LoVo (cell line): ENCODE data around the gene FOCAD.

Experiments
- DNase-seq: peaks from one replicate; pipeline ENCODE4 v3.0.0-alpha.2; 2016; ENCODE audit warnings: low spot score

The FOCAD gene

DNA sequence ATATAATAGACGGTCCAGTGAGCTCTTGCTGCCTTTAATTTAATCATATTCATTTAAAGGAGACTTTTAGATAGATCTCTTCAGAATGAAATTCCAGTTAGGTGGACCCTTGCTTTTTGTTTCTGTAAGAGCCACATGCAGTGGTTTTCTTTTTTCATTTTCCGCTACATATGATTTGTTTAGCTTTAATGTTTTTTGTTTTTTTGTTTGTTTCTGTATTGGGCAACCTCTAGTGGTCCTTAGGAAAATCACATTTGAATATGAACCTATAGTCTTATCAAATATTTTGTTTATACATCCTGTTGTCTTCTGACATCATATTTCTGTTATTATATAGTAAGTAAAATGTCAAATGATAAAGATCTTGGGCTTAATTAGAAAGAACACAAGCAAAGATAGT lies 196.6 kb downstream of the FOCAD start:
- no peak for DNase-seq

DNA sequence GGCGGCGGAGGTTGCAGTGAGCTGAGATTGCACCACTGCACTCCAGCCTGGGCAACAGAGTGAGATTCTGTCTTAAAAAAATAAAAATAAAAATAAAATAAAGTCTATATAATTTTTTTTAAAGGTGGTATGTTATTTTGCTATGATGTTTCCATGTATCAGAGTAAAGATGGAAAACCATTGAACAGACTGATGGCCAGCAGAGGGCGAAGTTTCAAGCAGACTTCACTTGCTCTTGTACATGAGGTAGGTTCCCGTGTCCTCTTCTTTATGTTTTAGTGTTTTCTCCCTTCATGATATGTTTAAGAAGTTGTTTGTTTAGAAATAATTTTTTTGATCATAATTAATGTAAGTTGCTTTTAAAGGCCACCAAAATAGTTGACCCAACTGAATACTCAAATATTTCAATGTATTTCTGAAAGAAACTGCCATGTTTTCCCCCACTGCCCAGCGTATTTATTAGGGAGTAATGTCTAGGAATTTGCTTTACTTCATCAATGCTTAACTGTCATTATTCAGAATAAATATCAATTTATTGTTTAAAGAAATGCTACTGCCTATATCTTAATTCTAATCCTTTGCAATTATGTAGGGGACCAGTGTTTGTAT lies 201.0 kb downstream of the FOCAD start:
- DNase-seq, result peak; percentile 33

DNA sequence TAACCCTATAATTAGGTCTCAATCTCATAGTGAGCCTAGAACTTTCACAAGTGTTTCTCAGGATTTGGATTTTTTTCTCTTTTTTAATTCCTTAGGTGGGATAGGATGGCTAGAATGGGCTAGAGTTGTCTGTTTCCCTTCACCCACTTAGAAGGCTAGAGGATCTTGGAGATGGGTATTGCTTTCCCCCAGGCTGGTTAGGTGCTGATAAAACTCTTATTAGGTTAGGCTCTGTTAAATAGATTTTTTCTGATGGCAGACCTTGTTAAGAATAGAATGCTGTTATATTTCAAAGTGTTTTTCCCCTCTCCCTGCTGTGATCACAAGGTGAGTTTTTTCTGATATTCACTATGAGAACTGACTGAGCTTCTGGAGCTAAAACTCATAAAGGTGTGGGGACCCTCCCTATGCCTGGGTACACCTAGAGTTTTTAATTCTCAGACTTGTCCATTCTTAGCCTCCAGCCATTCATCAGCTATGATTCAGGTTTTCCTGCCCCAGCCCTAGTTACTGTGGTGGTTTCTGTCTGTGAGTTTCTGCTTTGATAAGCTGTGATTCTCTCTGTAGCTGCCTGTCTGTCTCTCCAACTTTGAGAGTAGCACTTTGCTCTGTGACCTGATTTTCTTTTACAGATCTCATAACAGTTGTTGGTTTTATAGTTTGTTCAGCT lies 215.0 kb downstream of the FOCAD start:
- no peak for DNase-seq

DNA sequence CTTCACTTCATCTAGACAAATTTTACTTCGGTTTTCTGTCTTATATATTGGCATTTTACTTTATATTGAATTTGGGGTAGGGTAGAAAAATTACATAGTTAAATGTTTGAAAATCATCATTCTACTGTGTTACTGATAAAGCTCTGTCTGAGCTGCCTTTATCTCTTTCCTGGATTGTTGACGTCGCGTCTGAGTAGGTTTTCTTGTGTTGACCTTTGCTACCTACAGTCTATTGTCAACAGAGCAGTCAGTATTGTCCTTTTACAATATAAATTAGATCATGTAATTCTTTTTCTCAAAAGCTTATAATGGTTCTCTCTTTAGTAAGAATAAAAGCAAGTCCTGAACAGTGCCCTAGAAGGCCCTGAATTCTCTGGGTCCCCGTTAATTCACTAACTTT lies 219.2 kb downstream of the FOCAD start:
- DNase-seq, result no peak

DNA sequence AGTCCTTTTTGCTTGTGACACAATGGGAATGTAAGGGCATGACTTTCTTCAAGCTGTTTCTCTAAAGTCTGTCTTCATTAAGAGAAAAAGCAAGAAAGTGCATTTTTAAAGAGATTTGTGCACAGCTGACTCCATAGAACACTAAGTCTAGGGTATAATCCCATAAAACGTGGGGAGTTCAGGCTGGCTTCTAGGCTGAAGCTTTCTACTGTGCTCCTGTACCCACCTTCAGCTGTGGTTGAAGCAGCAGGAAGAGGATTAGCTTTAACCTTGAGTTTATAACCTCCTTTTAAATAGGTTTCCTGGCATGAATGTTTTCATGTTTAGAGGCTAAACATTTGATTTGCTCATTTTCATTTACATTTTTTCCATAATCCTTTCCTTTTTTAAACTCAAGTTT lies 220.9 kb downstream of the FOCAD start:
- no peak for DNase-seq

DNA sequence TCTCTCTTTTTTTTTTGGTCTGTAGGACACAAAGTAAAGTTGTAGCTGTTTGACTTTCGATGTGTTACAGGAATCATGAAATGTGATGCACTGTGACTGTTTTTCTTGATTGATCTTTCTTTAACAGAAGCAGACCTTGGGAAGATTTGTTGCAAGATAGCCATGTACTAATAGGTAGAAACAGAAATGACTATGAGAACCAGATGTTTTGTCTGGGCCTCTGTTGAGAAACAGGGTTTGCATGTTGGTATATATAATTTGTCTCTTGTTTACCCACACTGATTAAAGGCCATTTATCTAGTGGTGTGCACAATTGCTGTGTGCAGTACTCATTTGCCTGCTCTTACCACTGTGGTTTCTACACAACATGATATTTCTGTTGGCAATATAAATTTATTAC lies 222.3 kb downstream of the FOCAD start:
- no peak for DNase-seq

DNA sequence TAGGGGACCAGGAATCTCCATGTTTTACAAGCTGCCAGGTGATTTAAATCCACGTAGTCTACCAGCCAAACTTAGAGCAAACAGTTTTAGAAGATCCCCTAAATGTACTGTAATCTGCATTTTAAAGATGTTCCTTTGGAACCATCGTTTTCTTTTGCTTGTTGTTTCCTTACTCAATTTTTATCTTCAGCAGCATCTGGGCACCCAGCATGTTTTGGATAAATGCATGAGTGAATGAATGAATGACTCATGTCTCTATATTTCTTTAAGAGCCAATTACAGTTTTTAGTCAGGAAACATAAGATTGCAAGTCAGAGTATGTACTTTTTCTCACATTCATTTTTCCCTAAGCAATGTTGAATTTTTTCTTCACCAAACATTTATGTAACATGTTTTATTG lies 224.4 kb downstream of the FOCAD start:
- DNase-seq, result no peak

DNA sequence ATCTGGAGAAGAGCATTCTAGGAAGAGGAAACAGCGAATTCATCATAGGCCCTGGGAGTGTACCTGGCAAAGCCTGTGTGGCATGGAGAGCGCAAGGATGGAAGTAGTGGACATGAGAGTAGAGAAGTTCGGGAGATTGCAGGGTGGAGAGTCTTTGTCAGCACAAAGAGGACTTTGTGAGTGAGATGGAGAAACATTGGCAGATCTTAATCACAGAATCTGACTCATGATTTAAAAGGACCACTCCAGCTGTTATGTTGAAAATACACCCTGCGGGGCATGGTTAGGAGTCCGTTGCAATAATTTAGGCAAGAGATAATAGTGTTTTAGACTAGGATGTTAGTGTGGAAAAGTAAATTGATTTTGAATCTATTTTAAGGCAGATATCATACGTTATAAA lies 230.5 kb downstream of the FOCAD start:
- no peak for DNase-seq

DNA sequence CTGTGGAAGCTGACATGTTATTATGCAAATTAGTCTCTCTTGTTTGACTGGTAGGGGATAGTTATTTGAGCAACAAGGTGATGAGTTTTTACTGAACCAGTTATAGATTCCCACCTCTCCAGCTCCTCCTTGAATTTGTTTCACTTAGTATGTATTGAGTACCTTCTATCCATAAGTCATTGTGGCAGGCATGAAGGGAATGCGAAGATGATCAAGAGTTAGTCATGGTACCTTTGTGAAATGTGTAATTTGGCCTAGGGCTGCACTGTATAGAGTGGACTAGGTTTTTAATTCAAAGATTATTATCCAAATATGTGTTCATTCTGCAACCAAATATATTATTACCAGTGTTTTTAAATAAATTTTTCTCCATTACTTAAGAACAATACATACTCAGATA lies 237.3 kb downstream of the FOCAD start:
- DNase-seq, result no peak

DNA sequence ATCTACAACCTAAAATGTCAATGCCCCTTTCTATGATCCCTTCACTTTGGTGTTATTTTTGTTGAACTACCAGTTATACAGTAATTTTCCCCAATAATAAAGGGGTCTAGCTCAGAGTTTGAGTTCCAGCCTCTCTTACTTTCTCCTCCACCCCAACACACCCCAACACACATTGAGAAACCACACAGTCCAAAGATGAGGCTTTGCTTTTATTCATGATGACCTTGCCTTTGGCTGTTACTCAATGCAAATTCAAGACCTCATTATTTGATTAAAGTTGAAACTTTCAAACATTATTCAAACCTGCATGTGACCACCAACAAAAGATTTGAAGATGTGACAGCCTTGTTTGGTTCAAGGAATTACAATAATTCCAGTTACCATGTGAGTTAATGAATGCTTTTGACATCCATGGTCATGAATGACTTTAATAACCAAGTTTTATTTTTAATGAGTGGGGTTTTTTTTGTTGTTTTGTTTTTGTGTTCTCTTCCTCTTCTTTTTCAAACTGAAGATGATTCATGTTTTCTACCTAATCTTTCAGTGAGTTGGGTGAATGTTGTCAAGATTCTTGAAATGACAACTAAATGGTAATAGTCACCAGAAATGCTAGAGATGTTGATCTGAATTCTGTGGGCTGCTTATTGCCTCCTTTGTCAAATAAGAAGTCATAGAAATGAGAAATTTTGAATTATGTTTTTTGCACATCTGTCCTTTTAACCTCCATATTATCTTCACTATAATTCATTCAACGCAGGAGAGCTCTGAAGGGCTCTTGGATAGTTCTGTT lies 241.4 kb downstream of the FOCAD start:
- DNase-seq, result no peak

DNA sequence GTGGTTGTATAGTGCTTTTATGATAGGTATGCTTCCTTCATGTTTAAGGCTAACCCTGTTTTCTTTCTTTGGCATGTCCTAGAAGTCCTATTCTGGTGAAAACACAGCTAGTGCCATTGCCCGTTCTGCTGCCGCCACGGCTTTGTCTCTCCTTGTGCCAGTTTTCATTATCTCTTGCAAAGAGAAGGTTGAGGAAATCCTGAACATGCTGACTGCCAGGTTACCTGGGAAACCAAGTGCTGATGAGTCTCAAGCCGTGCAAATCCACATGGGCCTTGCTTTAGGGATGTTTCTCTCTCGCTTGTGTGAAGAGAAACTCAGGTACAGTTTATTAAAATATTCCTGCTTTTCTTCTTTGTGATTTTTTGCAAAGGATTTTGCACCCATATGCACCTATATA lies 245.2 kb downstream of the FOCAD start:
- DNase-seq, result no peak

DNA sequence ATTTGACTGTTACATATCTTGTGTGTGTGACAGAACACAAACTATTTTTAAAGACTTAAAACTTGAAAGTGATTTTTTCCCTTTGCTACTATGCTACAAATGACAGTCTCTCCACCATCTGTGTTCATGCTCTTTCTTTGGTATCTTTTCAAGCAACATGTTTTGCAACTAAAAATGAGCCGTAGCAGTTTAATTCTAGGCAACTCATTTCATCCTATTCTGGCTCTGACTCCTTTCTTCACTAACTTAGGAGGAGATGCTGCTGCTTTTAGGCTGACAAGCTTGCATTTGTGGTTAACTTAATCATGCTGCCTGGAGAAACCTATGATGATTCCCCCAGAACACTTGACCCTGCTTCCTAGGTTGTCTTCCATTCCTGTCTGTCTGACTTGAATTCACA lies 246.8 kb downstream of the FOCAD start:
- no peak for DNase-seq

DNA sequence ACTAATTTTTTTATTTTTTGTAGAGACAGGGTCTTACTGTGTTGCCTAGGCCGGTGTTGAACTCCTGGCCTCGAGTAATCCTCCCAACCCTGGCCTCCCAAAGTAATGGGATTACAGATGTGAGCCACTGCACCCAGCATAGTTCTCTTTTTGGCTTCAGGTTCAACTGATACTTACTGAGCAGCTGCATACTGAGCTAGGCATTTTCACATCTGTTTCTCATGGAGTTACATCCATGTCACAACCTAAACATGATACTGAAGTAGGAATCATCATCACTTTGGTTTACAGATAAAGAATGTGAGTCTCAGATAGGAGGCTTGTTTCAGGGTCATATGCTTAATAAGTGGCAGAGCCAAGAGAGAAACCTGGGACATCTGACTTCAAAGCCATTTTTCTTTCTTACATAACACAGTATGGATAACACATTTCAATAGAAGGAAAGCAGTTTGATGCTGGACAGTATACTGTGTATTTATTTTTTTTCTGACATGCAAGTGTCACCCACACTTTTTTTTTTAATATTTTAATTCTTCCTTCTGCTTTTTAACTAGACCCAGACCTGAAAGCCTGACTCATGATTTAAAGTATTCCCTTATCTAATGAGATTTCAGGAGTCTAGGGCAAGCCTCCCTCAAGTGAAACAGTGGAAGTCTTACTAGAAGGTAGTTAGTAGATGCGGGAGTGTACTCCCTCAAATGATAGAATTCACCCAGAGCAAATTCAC lies 256.6 kb downstream of the FOCAD start:
- DNase-seq, result peak; percentile 2

DNA sequence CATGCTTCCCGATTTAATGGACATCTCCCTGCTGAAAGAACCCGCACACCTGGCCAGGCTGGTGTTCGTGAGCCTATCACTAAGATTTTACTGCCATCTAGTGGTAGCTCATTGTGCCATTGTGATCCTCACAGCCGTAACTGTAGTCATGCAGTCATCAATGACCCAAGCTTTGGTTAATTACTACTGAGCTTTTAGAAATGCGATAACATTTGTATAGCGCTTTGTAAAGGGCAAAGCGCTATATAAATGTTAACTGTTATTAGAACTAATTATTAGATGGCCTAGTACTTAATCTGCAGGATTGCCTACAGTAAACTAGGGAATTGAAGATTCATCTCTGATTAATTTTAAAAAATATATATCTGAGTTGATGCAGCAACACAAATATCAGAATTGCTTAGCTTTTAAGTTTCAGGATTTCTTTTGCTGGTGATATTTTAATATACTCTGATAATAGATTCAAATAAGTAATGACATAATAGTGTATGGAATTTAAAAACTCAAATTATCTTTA lies 257.2 kb downstream of the FOCAD start:
- DNase-seq, result peak; percentile 84

DNA sequence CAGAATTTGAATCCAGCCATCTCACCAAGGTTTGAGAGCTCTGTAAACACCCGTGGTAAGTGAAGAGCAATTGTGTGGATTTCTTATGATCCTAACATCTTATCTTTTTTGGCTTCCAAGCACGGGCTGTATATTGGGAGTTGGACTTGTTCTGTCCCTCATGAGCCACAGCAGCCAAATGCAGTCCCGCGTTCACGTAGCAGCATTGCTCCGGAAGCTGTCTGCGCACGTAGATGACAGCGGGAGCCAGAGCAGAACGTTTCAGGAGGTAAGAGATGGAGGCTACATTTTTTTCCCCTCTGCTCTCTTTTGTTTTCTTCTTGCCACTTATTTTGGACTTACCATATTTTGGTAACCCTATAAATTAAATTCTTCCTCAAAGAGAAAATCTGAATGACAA lies 260.4 kb downstream of the FOCAD start:
- no peak for DNase-seq

DNA sequence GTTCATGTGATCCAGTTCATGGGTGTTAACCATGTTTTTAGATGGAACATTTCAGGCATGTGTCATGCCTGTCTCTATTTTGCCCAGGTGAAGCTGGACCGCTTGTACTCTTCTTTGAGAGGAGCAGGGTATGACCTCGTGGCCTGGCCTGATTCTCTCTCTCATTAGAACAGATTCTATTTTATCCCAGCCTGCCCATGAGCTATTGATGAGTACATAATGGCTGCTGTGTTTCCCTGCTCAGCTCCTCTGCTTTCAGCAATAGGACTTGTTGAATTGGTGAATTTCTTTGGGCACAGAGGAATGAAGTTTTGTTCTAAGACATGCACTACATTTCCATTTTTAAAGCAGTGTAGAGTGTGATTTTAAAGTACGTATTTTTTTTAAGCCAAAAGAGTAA lies 261.2 kb downstream of the FOCAD start:
- DNase-seq, result no peak

DNA sequence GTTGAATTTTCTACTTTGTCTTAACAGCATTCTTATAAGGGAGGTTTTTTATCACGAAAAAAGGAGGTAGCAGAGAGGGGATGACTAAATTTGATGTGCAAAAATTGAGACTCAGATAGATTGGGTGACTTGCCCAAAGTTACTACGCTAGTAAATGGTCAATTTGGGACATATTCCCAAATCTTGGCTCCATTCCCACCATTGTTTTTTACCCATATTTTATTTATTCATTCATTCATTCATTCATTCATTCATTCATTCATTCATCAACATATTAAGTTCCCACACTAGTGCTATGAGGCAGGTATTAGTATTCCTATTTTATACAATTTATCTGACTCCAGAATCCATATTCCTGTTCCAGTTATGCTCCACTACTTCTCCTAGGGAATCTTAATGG lies 261.8 kb downstream of the FOCAD start:
- no peak for DNase-seq

DNA sequence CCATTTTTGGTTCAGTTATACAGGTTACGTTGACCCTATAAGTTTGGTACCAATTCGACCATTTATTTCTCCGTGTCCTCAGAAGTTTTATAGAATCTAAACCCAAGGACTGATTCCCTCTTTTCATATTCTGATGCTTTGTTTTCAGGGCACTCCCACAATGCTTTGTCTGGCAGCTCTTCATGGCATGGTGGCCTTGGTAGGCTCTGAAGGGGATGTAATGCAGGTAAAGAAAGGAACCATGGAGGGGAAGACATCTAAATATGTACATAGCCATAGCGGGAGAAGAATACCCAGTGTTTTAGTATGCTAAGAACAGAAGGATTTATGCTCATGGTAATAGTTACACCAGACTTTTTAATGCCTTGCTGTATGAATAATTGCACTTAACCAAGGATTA lies 264.6 kb downstream of the FOCAD start:
- no peak for DNase-seq

DNA sequence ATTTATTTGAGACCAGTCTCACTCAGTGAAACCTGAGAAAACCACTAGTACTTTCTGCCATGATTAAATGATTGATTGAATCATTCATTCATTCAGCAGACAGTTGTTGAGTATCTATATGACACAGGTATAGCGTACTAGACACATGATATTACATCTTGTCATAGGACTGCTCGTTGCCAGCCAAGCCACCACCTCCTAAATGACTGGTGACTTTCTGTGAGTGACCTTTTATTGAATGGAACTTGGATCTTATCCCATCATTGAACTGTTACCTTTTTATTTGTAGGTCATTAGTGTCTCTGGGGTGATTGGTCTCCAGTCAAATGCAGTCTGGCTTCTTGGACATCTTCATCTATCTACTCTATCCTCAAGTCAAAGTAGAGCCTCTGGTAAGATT lies 266.6 kb downstream of the FOCAD start:
- no peak for DNase-seq

DNA sequence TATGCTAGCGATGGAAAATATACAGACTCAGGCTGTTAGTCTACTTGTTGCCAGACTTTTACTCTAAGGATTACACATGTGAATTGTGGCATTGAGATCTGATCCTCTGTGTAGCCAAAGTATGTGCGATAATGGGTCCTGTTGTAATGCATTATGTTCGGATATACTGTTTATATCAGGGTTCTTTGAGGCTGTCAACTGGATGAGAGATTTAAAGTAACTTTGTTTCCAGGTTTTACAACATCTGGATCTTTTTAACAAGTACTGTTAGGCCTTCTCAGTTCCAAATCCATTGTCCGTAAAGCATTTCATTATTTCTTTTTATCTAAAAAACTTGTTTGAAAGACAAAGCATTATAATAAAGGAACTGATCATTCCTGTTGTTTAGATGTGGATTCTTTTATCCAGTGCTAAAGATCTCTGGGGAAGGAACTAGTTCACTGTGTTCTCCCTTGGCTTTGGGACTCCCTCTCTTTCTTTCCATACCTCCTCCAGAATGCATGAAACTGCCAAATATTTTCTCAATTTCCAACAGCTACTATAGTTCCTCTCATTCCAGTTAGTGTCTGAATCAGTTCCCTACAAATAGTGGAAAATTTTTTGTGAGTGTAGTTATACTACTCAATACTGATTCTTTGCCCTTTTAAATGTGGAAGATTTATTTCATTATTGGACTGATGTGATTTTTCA lies 278.6 kb downstream of the FOCAD start:
- DNase-seq, result no peak

DNA sequence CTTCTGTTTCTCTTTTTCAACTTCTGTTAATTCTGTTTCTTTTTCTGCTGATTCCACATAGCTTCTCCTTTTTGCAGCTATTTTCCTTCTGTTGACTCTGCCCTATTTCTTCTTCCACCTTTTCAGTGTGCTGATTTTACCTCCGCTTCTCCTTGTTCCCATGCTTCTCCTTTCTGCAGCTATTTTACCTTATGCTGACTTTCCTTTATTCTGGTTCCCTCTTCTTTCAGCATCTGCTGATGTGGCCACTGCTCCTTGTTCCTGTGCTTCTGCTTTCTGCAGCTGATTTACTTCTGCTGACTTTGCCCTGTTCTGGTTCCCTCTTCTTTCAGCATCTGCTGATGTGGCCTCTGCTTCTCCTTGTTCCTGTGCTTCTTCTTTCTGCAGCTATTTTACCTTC lies 288.6 kb downstream of the FOCAD start:
- no peak for DNase-seq
